ENCODE measurements around the gene CTBP2.

The CTBP2 gene

GRCh38 chr10:125009661-125010161 is 150.7 kb downstream of the CTBP2 start:
- no peak for DNase-seq (ENCODE audit: low read depth)

- DNase-seq (ENCODE audit: low read depth), result no peak
These were observed 151.4 kb downstream of the CTBP2 start for GRCh38 chr10:125008689-125009638.

- no peak for DNase-seq (ENCODE audit: low read depth)
These were observed 152.9 kb downstream of the CTBP2 start for GRCh38 chr10:125007436-125007835.

- DNase-seq (ENCODE audit: low read depth), result no peak
These were observed 153.4 kb downstream of the CTBP2 start for GRCh38 chr10:125006921-125007426.

GRCh38 chr10:125006188-125006680 is 154.1 kb downstream of the CTBP2 start:
- DNase-seq (ENCODE audit: low read depth), result no peak

- DNase-seq (ENCODE audit: low read depth), result no peak
These were observed 154.8 kb downstream of the CTBP2 start for GRCh38 chr10:125005312-125006187.

- no peak for DNase-seq (ENCODE audit: low read depth)
These were observed 155.6 kb downstream of the CTBP2 start for GRCh38 chr10:125004571-125005311.

GRCh38 chr10:125003901-125004467 is 156.4 kb downstream of the CTBP2 start:
- DNase-seq (ENCODE audit: low read depth), result no peak

- DNase-seq (ENCODE audit: low read depth), result no peak
These were observed 157.0 kb downstream of the CTBP2 start for GRCh38 chr10:125003146-125003900.

- DNase-seq (ENCODE audit: low read depth), result no peak
These were observed 157.8 kb downstream of the CTBP2 start for GRCh38 chr10:125002423-125003145.

GRCh38 chr10:125002047-125002422 is 158.3 kb downstream of the CTBP2 start:
- no peak for DNase-seq (ENCODE audit: low read depth)

- DNase-seq (ENCODE audit: low read depth), result no peak
These were observed 158.9 kb downstream of the CTBP2 start for GRCh38 chr10:125001313-125002046.

- DNase-seq (ENCODE audit: low read depth), result no peak
These were observed 159.7 kb downstream of the CTBP2 start for GRCh38 chr10:125000366-125001312.

GRCh38 chr10:124999433-125000365 is 160.7 kb downstream of the CTBP2 start:
- peak; percentile 43 for DNase-seq (ENCODE audit: low read depth)

GRCh38 chr10:124998624-124999291 is 161.6 kb downstream of the CTBP2 start:
- DNase-seq (ENCODE audit: low read depth), result no peak

All from non-pigmented ciliary epithelial cell (primary cell).